ENCODE results near the gene OR7G1. TPM values are rescaled to one million over a fixed set of nuclear protein-coding genes. Genes with fewer than 3 reads are reported as not detected.
A peak's percentile ranks its signal among the peaks of the same experiment; 100 is the strongest.

The OR7G1 gene, protein sequence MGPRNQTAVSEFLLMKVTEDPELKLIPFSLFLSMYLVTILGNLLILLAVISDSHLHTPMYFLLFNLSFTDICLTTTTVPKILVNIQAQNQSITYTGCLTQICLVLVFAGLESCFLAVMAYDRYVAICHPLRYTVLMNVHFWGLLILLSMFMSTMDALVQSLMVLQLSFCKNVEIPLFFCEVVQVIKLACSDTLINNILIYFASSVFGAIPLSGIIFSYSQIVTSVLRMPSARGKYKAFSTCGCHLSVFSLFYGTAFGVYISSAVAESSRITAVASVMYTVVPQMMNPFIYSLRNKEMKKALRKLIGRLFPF
- not detected for polyA plus RNA-seq

DNA sequence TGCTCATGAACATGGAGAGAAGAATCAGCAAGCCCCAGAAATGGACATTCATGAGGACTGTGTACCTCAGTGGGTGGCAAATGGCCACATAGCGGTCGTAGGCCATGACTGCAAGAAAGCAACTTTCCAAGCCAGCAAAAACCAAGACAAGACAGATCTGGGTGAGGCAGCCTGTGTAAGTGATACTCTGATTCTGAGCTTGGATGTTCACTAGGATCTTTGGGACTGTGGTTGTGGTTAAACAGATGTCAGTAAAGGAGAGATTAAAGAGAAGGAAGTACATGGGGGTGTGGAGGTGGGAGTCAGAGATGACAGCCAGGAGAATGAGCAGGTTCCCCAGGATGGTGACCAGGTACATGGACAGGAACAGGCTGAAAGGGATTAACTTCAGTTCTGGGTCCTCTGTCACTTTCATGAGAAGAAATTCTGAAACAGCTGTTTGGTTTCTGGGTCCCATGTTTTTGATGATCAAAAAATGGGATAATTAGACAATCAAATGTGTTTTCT, at the start of gene OR7G1:
TSS of gene OR7G1 (minus strand) at position 457 of the 507 bp plus-strand sequence. CDS start at position 457, 0 bp downstream.
- no peaks in the 10 kb centered on the region for H3K4me1 Mint-ChIP-seq
- H3K9me3 Mint-ChIP-seq: no peaks in the 10 kb centered on the region
- no peaks in the 10 kb centered on the region for H3K36me3 Mint-ChIP-seq
- H3K4me3 Mint-ChIP-seq: no peak within 1 kb of the TSS
- peaks cover 2% of the 10 kb centered on the region for H3K27me3 Mint-ChIP-seq
- no peak within 1 kb of the TSS for H3K27ac Mint-ChIP-seq

DNA sequence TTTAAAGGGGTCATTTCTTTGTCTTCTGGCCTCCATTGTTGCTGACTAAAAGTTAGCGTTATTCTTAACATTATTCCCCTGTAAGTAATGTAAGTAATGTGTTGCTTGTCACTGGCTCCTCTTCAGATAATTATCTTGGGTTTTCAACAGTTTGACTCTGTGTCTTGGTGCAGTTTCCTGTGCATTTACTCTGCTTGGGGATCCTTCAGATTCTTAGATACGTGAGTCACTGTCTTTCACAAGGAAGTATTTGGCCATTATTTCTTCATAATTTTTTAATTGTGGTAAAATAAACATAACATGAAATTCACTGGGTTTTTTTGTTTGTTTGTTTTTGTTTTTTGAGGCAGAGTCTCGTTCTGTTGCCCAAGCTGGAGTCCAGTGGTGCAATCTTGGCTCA, 49.7 kb upstream of the OR7G1 start:
- Mint-ChIP-seq H3K27me3 (no peaks in the 10 kb centered on the region), H3K4me1 (no peaks in the 10 kb centered on the region), H3K9me3 (peaks cover 6 to 22% (median 16%) of the 10 kb centered on the region in 3 donors), H3K4me3 (no peak overlapping the region), H3K36me3 (peaks cover 20% of the 10 kb centered on the region), H3K27ac (no peak overlapping the region)

DNA sequence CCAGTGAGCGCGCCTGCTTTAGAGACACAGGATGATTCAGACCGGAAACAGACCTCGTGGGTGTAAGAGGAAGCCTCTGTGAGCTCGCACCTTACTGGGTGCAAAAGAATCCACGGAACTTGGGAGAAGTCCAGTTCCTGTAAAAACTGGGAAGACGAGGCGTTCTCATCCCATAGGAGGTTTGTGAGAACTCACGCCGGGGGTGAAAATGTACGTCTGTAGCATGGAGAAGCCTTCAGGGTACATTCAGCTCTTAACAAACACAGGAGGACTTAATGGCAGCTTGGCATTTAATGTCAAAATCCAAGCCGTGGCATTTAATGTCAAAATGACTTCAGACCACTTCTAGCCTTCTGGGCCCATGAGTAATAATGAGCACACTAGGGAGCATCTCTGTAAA, 45.9 kb upstream of the OR7G1 start:
- Mint-ChIP-seq H3K27ac (no peak overlapping the region), H3K27me3 (no peaks in the 10 kb centered on the region), H3K4me1 (peaks cover under 1 to 6% (median 4%) of the 10 kb centered on the region in 3 donors), H3K4me3 (no peak overlapping the region), H3K36me3 (peaks cover 44% of the 10 kb centered on the region), H3K9me3 (peaks cover 8 to 18% (median 15%) of the 10 kb centered on the region in 3 donors)

DNA sequence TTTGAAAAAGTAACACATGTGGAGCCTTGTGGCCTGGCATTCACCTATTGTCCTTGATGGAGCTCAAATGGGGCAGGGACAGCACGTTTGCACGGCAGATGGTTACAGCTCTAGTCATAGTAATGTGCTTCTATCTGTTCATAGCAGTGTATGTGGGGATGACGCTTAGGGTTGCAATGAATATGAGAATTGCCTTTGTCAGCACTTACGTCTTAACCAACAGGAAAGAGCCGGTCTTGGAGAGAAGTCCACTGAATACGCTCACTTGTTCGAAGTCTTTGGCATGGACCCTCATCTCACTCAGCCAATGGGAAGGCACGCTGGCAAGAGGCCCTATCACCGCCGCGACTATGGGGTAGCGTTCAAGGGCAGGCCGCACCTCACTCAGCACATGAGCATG, 44.3 kb upstream of the OR7G1 start:
- peaks cover 13 to 19% (median 16%) of the 10 kb centered on the region in 3 donors for H3K4me1 Mint-ChIP-seq
- H3K36me3 Mint-ChIP-seq: peaks cover 47% of the 10 kb centered on the region
- H3K9me3 Mint-ChIP-seq: peaks cover 6 to 21% (median 15%) of the 10 kb centered on the region in 3 donors
- no peaks in the 10 kb centered on the region for H3K27me3 Mint-ChIP-seq
- H3K27ac Mint-ChIP-seq: no peak overlapping the region
- no peak overlapping the region for H3K4me3 Mint-ChIP-seq

DNA sequence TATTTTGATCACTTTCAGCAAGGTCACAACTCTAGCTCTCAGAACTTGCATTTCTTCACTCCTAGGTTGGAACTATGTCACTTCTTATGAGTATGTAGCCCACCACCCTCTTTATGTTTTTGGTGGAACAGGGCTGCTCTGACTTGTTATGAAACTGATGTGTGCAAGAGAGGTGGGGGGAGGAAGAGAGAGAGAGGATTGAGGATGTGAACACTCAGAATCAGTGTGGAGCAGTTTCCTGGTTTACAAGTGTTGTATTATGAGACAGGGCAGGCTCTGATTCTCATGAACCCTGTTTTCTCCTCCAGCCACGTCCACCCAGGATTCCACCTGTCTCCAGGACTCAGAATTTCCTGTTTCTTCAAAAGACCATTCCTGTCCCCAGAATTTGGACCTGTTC, 40.7 kb upstream of the OR7G1 start:
- peak overlapping the region in 2 of 3 donors; percentile 13 to 80 for H3K27ac Mint-ChIP-seq
- peaks cover 58% of the 10 kb centered on the region for H3K36me3 Mint-ChIP-seq

DNA sequence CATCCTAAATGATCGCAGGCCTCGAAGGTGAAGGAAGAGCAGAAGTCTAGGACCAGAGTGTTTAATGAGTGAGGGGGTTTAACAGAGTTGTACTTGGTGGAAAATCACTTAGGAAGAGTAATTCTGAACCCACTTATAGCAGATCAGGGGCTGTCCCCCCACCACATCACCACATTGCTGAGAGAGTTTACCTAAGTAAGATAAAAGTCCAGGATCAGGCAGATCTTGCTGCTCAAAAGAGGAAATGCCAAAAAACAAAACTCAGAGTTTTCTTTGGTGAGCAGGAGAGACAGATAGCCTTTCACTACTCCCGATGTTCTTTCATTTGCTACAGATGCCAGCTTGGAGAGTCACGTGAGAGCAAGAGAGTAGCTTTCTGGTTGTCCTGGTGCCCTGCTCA, 40.0 kb upstream of the OR7G1 start:
- Mint-ChIP-seq H3K36me3 (peaks cover 58% of the 10 kb centered on the region), H3K4me3 (no peak overlapping the region), H3K27ac (peak overlapping the region in 1 of 3 donors; percentile 59), H3K9me3 (peaks cover 7 to 18% (median 13%) of the 10 kb centered on the region in 3 donors), H3K27me3 (no peaks in the 10 kb centered on the region), H3K4me1 (peaks cover 30 to 37% (median 33%) of the 10 kb centered on the region in 3 donors)

More for the DNA sequence above, 40.7 kb upstream of the OR7G1 start:
- Mint-ChIP-seq H3K4me3 (peak overlapping the region in 1 of 4 donors; percentile 24), H3K27me3 (no peaks in the 10 kb centered on the region), H3K4me1 (peaks cover 23 to 31% (median 28%) of the 10 kb centered on the region in 3 donors), H3K9me3 (peaks cover 7 to 19% (median 12%) of the 10 kb centered on the region in 3 donors)

DNA sequence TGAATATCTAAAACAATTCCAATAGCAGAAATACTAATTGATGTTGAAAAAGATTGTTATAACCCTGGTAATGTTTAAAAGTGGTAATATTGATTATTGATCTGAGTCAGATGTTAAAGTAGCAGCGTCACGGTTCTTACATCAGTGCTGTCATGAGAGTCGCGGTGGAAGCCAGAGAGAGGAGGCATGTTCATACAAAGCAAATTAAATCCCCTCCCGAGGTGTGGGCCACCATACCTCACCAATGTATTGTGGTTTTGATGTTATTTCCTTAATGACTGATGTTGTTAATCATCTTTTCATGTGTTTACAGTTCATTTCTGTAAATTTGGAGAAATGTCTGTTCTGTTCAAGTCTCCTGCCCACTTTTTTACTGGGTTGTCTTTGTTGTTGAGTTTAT, 35.8 kb upstream of the OR7G1 start:
- peaks cover 3 to 20% (median 9%) of the 10 kb centered on the region in 3 donors for H3K9me3 Mint-ChIP-seq
- H3K27ac Mint-ChIP-seq: no peak overlapping the region
- H3K4me3 Mint-ChIP-seq: peak overlapping the region in 1 of 4 donors; percentile 2
- peaks cover 45 to 49% (median 47%) of the 10 kb centered on the region in 3 donors for H3K4me1 Mint-ChIP-seq
- H3K36me3 Mint-ChIP-seq: peaks cover 46% of the 10 kb centered on the region
- H3K27me3 Mint-ChIP-seq: no peaks in the 10 kb centered on the region

DNA sequence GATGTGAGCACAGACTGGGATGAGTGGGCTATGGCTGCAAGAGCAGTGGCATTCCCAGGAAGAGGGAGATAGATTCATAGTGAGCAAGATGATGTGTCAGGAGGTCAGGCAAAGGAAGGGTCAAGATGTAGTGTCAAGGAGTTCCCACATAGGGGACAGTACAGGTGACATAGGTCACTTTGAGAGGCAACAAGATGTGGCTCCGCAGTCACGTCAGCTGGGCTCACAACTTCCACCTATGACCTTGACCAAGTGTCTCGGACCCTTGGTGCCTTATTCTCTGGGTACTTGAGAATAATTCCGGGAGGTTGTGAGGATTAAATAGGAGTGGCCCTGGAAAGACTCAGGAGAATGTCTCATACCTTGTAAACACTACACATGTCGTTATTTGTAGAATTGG, 35.1 kb upstream of the OR7G1 start:
- no peaks in the 10 kb centered on the region for H3K27me3 Mint-ChIP-seq
- peak overlapping the region in 2 of 4 donors; percentile 2 to 61 for H3K4me3 Mint-ChIP-seq
- no peak overlapping the region for H3K27ac Mint-ChIP-seq
- peaks cover 40 to 44% (median 40%) of the 10 kb centered on the region in 3 donors for H3K4me1 Mint-ChIP-seq
- peaks cover 48% of the 10 kb centered on the region for H3K36me3 Mint-ChIP-seq
- peaks cover 3 to 22% (median 11%) of the 10 kb centered on the region in 3 donors for H3K9me3 Mint-ChIP-seq

DNA sequence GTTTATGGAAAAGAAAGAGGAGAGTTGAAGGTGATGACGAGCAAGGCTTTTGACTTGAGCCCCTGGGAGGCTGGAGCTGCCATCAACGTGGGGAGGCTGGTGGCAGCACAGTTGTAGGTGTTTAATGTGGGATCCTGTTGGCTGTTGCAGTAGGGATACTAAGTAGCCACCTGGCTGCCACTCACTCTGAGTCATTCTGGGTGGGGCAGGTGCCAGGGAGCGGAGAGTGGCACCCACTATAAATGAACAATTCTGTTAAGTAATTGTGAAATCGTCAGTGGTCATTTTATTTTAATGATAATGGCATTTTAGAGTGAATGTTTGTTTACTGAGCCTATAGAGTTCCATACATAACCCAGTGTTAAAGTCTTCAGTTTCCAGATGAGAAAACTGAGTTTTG, 34.4 kb upstream of the OR7G1 start:
- H3K9me3 Mint-ChIP-seq: peaks cover 3 to 21% (median 16%) of the 10 kb centered on the region in 3 donors
- peaks cover 46% of the 10 kb centered on the region for H3K36me3 Mint-ChIP-seq
- H3K27me3 Mint-ChIP-seq: no peaks in the 10 kb centered on the region
- peaks cover 34 to 38% (median 35%) of the 10 kb centered on the region in 3 donors for H3K4me1 Mint-ChIP-seq
- H3K4me3 Mint-ChIP-seq: no peak overlapping the region
- peak overlapping the region in 1 of 3 donors; percentile 3 for H3K27ac Mint-ChIP-seq

DNA sequence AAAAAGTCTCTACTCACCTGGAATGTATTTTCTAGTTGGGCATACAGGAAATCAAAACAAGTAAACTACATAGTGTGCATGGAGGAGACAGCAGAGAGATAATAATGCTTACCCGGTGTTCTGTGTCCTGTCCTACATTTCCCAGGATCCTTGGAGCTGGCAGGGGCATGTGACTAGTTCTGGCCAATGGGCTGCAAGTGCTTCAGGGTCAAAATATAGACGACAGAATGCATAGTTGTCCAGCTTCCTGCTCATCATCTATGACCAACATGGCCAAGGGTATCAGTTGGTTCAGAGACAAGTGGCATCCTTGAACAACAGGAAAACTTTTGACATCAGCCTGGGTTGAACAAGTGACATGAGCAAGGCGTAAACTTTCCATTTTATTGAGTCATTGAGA, 33.1 kb upstream of the OR7G1 start:
- peak overlapping the region in 1 of 4 donors; percentile 32 for H3K4me3 Mint-ChIP-seq
- H3K36me3 Mint-ChIP-seq: peaks cover 42% of the 10 kb centered on the region
- H3K9me3 Mint-ChIP-seq: peaks cover 3 to 25% (median 19%) of the 10 kb centered on the region in 3 donors
- H3K27ac Mint-ChIP-seq: no peak overlapping the region
- peaks cover 30 to 36% (median 30%) of the 10 kb centered on the region in 3 donors for H3K4me1 Mint-ChIP-seq
- H3K27me3 Mint-ChIP-seq: no peaks in the 10 kb centered on the region

DNA sequence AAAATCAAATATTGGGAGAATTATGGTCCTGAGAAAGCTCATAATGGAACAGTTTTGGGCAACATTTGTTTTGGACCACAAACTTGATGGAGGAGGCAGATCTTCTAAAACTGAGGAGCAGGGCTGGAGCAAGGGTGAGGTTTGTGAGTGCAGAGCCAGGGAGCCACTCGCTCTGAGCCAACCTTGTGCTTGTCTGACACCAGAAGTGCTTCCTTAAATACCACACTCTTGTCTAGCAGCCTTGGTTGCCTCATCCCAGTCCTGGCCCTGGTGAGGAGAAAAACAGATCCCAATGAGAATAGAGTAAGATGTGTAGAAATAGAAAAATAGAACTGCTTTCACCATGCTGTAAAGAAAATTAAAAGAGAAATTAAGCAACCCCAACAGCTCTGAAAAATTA, 31.3 kb upstream of the OR7G1 start:
- H3K9me3 Mint-ChIP-seq: peaks cover 0 to 25% (median 14%) of the 10 kb centered on the region in 3 donors
- H3K27ac Mint-ChIP-seq: no peak overlapping the region
- no peaks in the 10 kb centered on the region for H3K27me3 Mint-ChIP-seq
- peaks cover 31% of the 10 kb centered on the region for H3K36me3 Mint-ChIP-seq
- peaks cover 34 to 37% (median 36%) of the 10 kb centered on the region in 3 donors for H3K4me1 Mint-ChIP-seq
- no peak overlapping the region for H3K4me3 Mint-ChIP-seq

DNA sequence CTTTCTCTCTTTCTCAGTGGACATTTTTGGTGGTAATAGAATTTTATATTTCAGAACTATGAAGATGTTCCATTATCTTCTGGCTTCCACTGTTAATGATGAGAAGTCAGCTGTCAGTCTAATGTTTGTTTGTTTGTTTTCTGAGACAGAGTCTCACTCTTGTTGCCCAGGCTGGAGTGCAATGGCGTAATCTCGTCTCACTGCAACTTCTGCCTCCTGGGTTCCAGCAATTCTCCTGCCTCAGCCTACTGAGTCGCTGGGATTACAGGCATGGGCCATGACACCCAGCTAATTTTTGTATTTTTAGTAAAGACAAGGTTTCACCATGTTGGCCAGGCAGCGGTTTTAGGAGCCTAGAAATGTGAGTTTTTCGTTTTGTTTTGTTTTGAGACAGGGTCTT, 29.4 kb upstream of the OR7G1 start:
- peak overlapping the region in 1 of 4 donors; percentile 74 for H3K4me3 Mint-ChIP-seq
- H3K27ac Mint-ChIP-seq: no peak overlapping the region
- peaks cover 27 to 36% (median 28%) of the 10 kb centered on the region in 3 donors for H3K4me1 Mint-ChIP-seq
- peaks cover 31% of the 10 kb centered on the region for H3K36me3 Mint-ChIP-seq
- peaks cover 0 to 16% (median 11%) of the 10 kb centered on the region in 3 donors for H3K9me3 Mint-ChIP-seq
- H3K27me3 Mint-ChIP-seq: no peaks in the 10 kb centered on the region

DNA sequence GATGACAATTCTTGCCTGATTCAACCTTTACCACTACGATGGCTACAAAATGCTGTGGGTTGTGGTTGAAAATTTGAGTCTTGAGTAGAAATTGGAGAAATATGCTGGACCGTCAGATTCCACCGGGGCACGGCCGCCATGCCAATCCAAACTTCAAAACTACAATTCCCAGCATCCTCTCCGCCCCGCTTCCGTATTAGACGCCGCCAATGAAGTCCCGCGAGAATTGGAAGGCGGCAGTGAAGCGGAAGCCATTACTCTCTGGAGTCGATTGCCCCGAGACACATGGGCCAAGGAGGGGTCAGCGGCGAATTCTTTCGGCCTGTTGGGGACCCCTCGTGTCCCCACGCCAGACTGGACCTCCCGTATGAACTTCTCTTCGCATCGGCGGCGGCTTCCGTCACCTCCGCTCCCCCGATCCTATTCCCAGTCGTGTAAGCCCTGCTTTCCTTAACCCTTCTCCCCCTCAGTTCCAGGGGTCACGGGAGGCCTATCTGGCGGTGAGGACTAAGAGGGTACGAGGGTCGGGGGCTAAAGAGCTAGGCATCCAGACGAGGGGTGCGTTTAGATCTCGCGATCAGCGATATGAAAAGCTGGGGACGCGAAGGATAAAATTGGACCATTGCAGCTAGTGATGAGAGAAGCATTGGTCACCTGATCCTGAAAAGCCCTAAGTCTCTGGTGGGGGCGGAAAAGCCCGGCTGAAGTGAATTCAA, 24.8 kb upstream of the OR7G1 start, which contains the start of gene ZNF317:
TSS of gene ZNF317 (plus strand) at position 239 of the 716 bp plus-strand sequence. CDS start 15,620 bp downstream, outside the sequence.
- peak within 1 kb of the TSS; percentile 97 to 100 (median 98) for H3K4me3 Mint-ChIP-seq

DNA sequence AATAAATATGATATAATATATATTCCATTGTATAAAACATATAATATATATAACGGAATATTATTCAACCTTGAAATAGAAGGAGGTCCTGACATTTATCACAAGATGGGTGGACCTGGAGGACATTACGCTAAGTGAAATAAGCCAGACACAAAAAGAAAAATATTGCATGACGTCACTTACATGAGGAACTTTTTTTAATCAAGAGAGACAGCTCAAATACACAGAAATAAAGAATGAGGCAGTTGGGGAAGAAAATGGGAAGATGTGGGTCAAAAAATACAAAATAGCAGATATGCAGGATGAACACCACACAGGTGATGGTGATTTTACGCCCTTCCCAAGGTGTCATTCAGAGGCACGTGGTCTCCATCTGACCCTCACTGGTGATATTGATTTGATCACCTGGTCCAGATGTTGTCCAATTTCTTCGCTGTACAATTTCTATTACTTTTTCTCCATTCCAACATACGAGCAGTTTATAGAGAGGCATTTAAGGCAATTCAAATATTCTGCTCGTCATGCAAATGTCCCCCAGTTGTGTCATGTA, 24.1 kb upstream of the OR7G1 start:
- peaks cover 8% of the 10 kb centered on the region for H3K36me3 Mint-ChIP-seq
- peak overlapping the region; percentile 97 to 100 (median 98) for H3K4me3 Mint-ChIP-seq
- H3K9me3 Mint-ChIP-seq: peaks cover 0 to 5% (median 2%) of the 10 kb centered on the region in 3 donors
- peak overlapping the region; percentile 87 to 99 (median 97) for H3K27ac Mint-ChIP-seq
- peaks cover 2% of the 10 kb centered on the region for H3K27me3 Mint-ChIP-seq
- peaks cover 15 to 22% (median 21%) of the 10 kb centered on the region in 3 donors for H3K4me1 Mint-ChIP-seq

More for the DNA sequence above, 24.8 kb upstream of the OR7G1 start, which contains the start of gene ZNF317:
- peaks cover 2% of the 10 kb centered on the region for H3K27me3 Mint-ChIP-seq
- peaks cover 13% of the 10 kb centered on the region for H3K36me3 Mint-ChIP-seq
- peak within 1 kb of the TSS; percentile 87 to 99 (median 97) for H3K27ac Mint-ChIP-seq
- peaks cover 0 to 8% (median 5%) of the 10 kb centered on the region in 3 donors for H3K9me3 Mint-ChIP-seq
- H3K4me1 Mint-ChIP-seq: peaks cover 19 to 25% (median 21%) of the 10 kb centered on the region in 3 donors
